Neural progenitor cell (in vitro differentiated cells): Measurements from ENCODE around the gene NOP16. TPM values are rescaled to one million over a fixed set of nuclear protein-coding genes. Genes with fewer than 3 reads are reported as not detected.

Source experiments
- DNase-seq: peaks from one replicate; pipeline ENCODE4 v3.0.0-alpha.2; 2016; ENCODE audit warnings: low spot score
- H2AFZ ChIP-seq: fragments of 200-600 bp; sonication (generic); replicated peaks from 2 replicates; pipeline ENCODE4 v1.6.1; 2016; ENCODE audit warnings: antibody characterized with exemption
- H3F3A ChIP-seq: fragments of 200-600 bp; sonication (generic); 2 replicates; pipeline ENCODE4 v1.6.1; 2016; ENCODE audit warnings: antibody characterized with exemption, low read depth
- H3K27ac ChIP-seq: fragments of 200-600 bp; sonication (generic); 2 replicates; pipeline ENCODE4 v1.5.1; 2016; ENCODE audit warnings: mild to moderate bottlenecking
- H3K27me3 ChIP-seq: fragments of 200-600 bp; sonication (generic); 2 replicates; pipeline ENCODE4 v1.6.1; 2016; ENCODE audit warnings: mild to moderate bottlenecking, moderate library complexity
- H3K36me3 ChIP-seq: fragments of 200-600 bp; sonication (generic); 2 replicates; pipeline ENCODE4 v1.5.1; 2016
- H3K4me1 ChIP-seq: fragments of 200-600 bp; sonication (generic); 2 replicates; pipeline ENCODE4 v1.6.1; 2016; ENCODE audit warnings: mixed run types
- H3K4me2 ChIP-seq: fragments of 200-600 bp; sonication (generic); 2 replicates; pipeline ENCODE4 v1.6.1; 2016
- H3K4me3 ChIP-seq: fragments of 200-600 bp; sonication (generic); 2 replicates; pipeline ENCODE4 v1.5.1; 2016
- H3K79me2 ChIP-seq: fragments of 200-600 bp; sonication (generic); 2 replicates; pipeline ENCODE4 v1.6.1; 2016; ENCODE audit warnings: low read depth
- H3K9ac ChIP-seq: fragments of 200-600 bp; sonication (generic); 2 replicates; pipeline ENCODE4 v1.6.1; 2016
- H3K9me3 ChIP-seq: fragments of 200-600 bp; sonication (generic); 2 replicates; pipeline ENCODE4 v1.5.1; 2016; ENCODE audit warnings: low read depth
- H4K20me1 ChIP-seq: fragments of 200-600 bp; sonication (generic); 2 replicates; pipeline ENCODE4 v1.6.1; 2016; ENCODE audit warnings: low read depth
- H3K27ac Mint-ChIP-seq: 3 replicates; pipeline ENCODE4 v1.8.0; 2021; ENCODE audit warnings: mixed read lengths
- H3K27me3 Mint-ChIP-seq: 2 replicates; pipeline ENCODE4 v1.8.0; 2022; ENCODE audit warnings: low read depth, mild to moderate bottlenecking, inconsistent platforms, moderate library complexity, mixed read lengths; ENCODE audit not compliant: insufficient read depth
- H3K36me3 Mint-ChIP-seq: 3 replicates; pipeline ENCODE4 v1.8.0; 2021; ENCODE audit warnings: mixed read lengths
- H3K4me1 Mint-ChIP-seq: 3 replicates; pipeline ENCODE4 v1.8.0; 2021; ENCODE audit warnings: mixed read lengths
- H3K4me3 Mint-ChIP-seq: 3 replicates; pipeline ENCODE4 v1.8.0; 2021; ENCODE audit warnings: mild to moderate bottlenecking, moderate library complexity, mixed read lengths
- H3K9me3 Mint-ChIP-seq: 3 replicates; pipeline ENCODE4 v1.8.0; 2020; ENCODE audit warnings: mixed read lengths
- CTCF ChIP-seq: fragments of 200-600 bp; sonication (generic); IDR thresholded peaks from 2 replicates; pipeline ENCODE4 v1.5.1; 2017; ENCODE audit warnings: antibody characterized with exemption, mild to moderate bottlenecking
- EZH2 ChIP-seq: fragments of 200-600 bp; sonication (generic); IDR thresholded peaks from 2 replicates; pipeline ENCODE4 v1.6.1; 2017; ENCODE audit warnings: antibody characterized with exemption, mild to moderate bottlenecking, moderate library complexity
- EZH2phosphoT487 ChIP-seq: fragments of 200-600 bp; sonication (generic); IDR thresholded peaks from 2 replicates; pipeline ENCODE4 v1.6.1; 2017; ENCODE audit warnings: antibody characterized with exemption
- total RNA-seq: library from RNA; depleted of rRNA; stranded (reverse); fragments of >200 nt; gene quantifications from 2 replicates; pipeline ENCODE4 v1.2.3, GENCODE V29; 2015; ENCODE audit warnings: low replicate concordance

Gene NOP16
- total RNA-seq, 1 donor from 2014 or later, result 10.3 TPM

GRCh38 chr5:176396330-176396729 is 7.9 kb upstream of the NOP16 start:
- Mint-ChIP-seq H3K9me3 (no peaks in the 10 kb centered on the region), H3K27me3 (peaks cover 5% of the 10 kb centered on the region), H3K4me1 (no peaks in the 10 kb centered on the region), H3K4me3 (no peak overlapping the region), H3K36me3 (peaks cover 2% of the 10 kb centered on the region), H3K27ac (no peak overlapping the region)
- no peaks in the 10 kb centered on the region for H3F3A ChIP-seq
- no peak overlapping the region for H3K4me3 ChIP-seq
- H3K27me3 ChIP-seq, result no peaks in the 10 kb centered on the region
- no peak overlapping the region for H3K27ac ChIP-seq
- TF ChIP-seq CTCF (no peak), EZH2phosphoT487 (no peak), EZH2 (no peak)
- DNase-seq, result no peak
- no peak overlapping the region for H2AFZ ChIP-seq
- no peaks in the 10 kb centered on the region for H3K9me3 ChIP-seq
- H3K4me1 ChIP-seq, result no peaks in the 10 kb centered on the region
- H3K79me2 ChIP-seq, result no peaks in the 10 kb centered on the region
- H3K4me2 ChIP-seq, result no peak overlapping the region
- no peaks in the 10 kb centered on the region for H4K20me1 ChIP-seq
- no peak overlapping the region for H3K9ac ChIP-seq
- H3K36me3 ChIP-seq, result no peaks in the 10 kb centered on the region

GRCh38 chr5:176394881-176395675 is 6.7 kb upstream of the NOP16 start:
- no peak overlapping the region for H3K4me3 Mint-ChIP-seq
- H3K36me3 Mint-ChIP-seq, result peaks cover 2% of the 10 kb centered on the region
- no peaks in the 10 kb centered on the region for H3K9me3 Mint-ChIP-seq
- no peaks in the 10 kb centered on the region for H3K4me1 Mint-ChIP-seq
- Histone ChIP-seq H4K20me1 (no peaks in the 10 kb centered on the region), H3F3A (no peaks in the 10 kb centered on the region), H3K27me3 (no peaks in the 10 kb centered on the region), H3K4me1 (no peaks in the 10 kb centered on the region), H3K9ac (no peak overlapping the region), H3K4me3 (no peak overlapping the region), H3K79me2 (peaks cover 7% of the 10 kb centered on the region), H2AFZ (no peak overlapping the region), H3K4me2 (no peak overlapping the region), H3K27ac (no peak overlapping the region), H3K36me3 (no peaks in the 10 kb centered on the region), H3K9me3 (no peaks in the 10 kb centered on the region)
- H3K27me3 Mint-ChIP-seq, result peaks cover 5% of the 10 kb centered on the region
- no peak for DNase-seq
- no peak for TF ChIP-seq EZH2phosphoT487
- TF ChIP-seq EZH2, result no peak
- TF ChIP-seq CTCF, result no peak
- H3K27ac Mint-ChIP-seq, result no peak overlapping the region

GRCh38 chr5:176394096-176394495 is 5.7 kb upstream of the NOP16 start:
- H3K36me3 ChIP-seq, result no peaks in the 10 kb centered on the region
- peaks cover 5% of the 10 kb centered on the region for H3K4me1 Mint-ChIP-seq

More at GRCh38 chr5:176394096-176394495, 5.7 kb upstream of the NOP16 start:
- Mint-ChIP-seq H3K4me3 (no peak overlapping the region), H3K36me3 (peaks cover 3% of the 10 kb centered on the region), H3K9me3 (no peaks in the 10 kb centered on the region), H3K27me3 (peaks cover 8% of the 10 kb centered on the region), H3K27ac (no peak overlapping the region)
- H3K79me2 ChIP-seq, result peaks cover 15% of the 10 kb centered on the region
- no peaks in the 10 kb centered on the region for H3K9me3 ChIP-seq
- TF ChIP-seq EZH2phosphoT487, result no peak
- no peak for TF ChIP-seq EZH2
- no peak for TF ChIP-seq CTCF
- no peak overlapping the region for H3K4me3 ChIP-seq
- DNase-seq, result no peak
- no peak overlapping the region for H3K4me2 ChIP-seq
- H3F3A ChIP-seq, result peaks cover 6% of the 10 kb centered on the region
- H3K9ac ChIP-seq, result no peak overlapping the region
- H3K27me3 ChIP-seq, result no peaks in the 10 kb centered on the region
- H4K20me1 ChIP-seq, result no peaks in the 10 kb centered on the region
- H2AFZ ChIP-seq, result no peak overlapping the region
- H3K4me1 ChIP-seq, result peaks cover 4% of the 10 kb centered on the region
- no peak overlapping the region for H3K27ac ChIP-seq
